Omental fat pad (tissue), 4 donors: ENCODE results near the gene C12orf54. TPM values are rescaled to one million over a fixed set of nuclear protein-coding genes. Genes with fewer than 3 reads are reported as not detected.
"Not testable (repeated sequence)": the region's sequence is repeated elsewhere in the genome, so short reads cannot be mapped to it uniquely, and the experiment has no call there.

ENCODE experiments used
- ATAC-seq: fragments of 150-250 bp; one replicate; pipeline ENCODE4 v1.9.1; 2016; ENCODE audit warnings: mild to moderate bottlenecking, moderate library complexity; ENCODE audit not compliant: low FRiP score
- DNase-seq: peaks from one replicate; pipeline ENCODE4 v3.0.0-alpha.2; 2019; ENCODE audit warnings: low spot score
- CTCF ChIP-seq, 3 donors: fragments of 450-650 bp; IDR thresholded peaks; one replicate each; pipeline ENCODE4 v1.5.1; 2016 to 2017; ENCODE audit warnings: antibody characterized with exemption in 3 of 3, mild to moderate bottlenecking in 3 of 3, moderate library complexity in 2 of 3
- total RNA-seq, 4 donors: library from RNA; depleted of rRNA; stranded (reverse); fragments of >200 nt; gene quantifications; one replicate each; pipeline ENCODE4 v1.1.0, GENCODE V29; 2016

The C12orf54 gene
- total RNA-seq, 4 donors from 2014 or later, result 0.72 TPM; not detected in 3

- ATAC-seq, result no peak
- DNase-seq, result no peak
- no peak for TF ChIP-seq CTCF (IDR thresholded peaks at IDR 0.05)
Measured at GRCh38 chr12:48482930-48483329, 632 bp downstream of the C12orf54 start.

GRCh38 chr12:48486261-48486660 lies 4.0 kb downstream of the C12orf54 start:
- TF ChIP-seq CTCF (IDR thresholded peaks at IDR 0.05), result no peak
- ATAC-seq (no peak), DNase-seq (no peak)

GRCh38 chr12:48486679-48487078 lies 4.4 kb downstream of the C12orf54 start:
- no peak for TF ChIP-seq CTCF (IDR thresholded peaks at IDR 0.05)
- DNase-seq, result no peak
- no peak for ATAC-seq

- ATAC-seq (no peak), DNase-seq (no peak)
- no peak for TF ChIP-seq CTCF (IDR thresholded peaks at IDR 0.05)
Measured at GRCh38 chr12:48489012-48489411, 6.7 kb downstream of the C12orf54 start.

GRCh38 chr12:48489456-48489855 lies 7.2 kb downstream of the C12orf54 start:
- not testable (repeated sequence) for ATAC-seq, DNase-seq

GRCh38 chr12:48500281-48500680 lies 18.0 kb downstream of the C12orf54 start:
- DNase-seq, ATAC-seq: not testable (repeated sequence)

GRCh38 chr12:48506836-48507235 lies 24.5 kb downstream of the C12orf54 start:
- ATAC-seq, DNase-seq: not testable (repeated sequence)

- TF ChIP-seq CTCF (IDR thresholded peaks at IDR 0.05), result no peak
- ATAC-seq, result no peak
- no peak for DNase-seq
Measured at GRCh38 chr12:48508987-48509386, 26.7 kb downstream of the C12orf54 start.

- ATAC-seq, result no peak
- DNase-seq, result no peak
- no peak for TF ChIP-seq CTCF (IDR thresholded peaks at IDR 0.05)
Measured at GRCh38 chr12:48510111-48510510, 27.8 kb downstream of the C12orf54 start.
